ENCODE data around the gene SLC22A4. TPM values are rescaled to one million over a fixed set of nuclear protein-coding genes. Genes with fewer than 3 reads are reported as not detected.

The SLC22A4 gene
- total and polyA plus RNA-seq, 2 of the 8 experiments (the other 6 are each of a cell fraction or from before 2014, with no cell fraction given), result 0.45 to 0.60 TPM

- no peak for TF ChIP-seq CHD7 (IDR thresholded peaks at IDR 0.05; ENCODE audit: insufficient replicate concordance, low read length)
- no peak for TF ChIP-seq SP1 (IDR thresholded peaks at IDR 0.05; ENCODE audit: low read depth, low read length)
- no peak for TF ChIP-seq JUND (IDR thresholded peaks at IDR 0.05; ENCODE audit: low read length)
- TF ChIP-seq ZNF274 (IDR thresholded peaks at IDR 0.05; ENCODE audit: borderline replicate concordance, extremely low read depth, low read length), result no peak
- no peak for TF ChIP-seq CHD1 (IDR thresholded peaks at IDR 0.05; ENCODE audit: low read depth, low read length)
- no peak for TF ChIP-seq BCL11A (IDR thresholded peaks at IDR 0.05; ENCODE audit: low read depth in 2 of 2, low read length in 2 of 2)
- no peak for TF ChIP-seq EGR1 (IDR thresholded peaks at IDR 0.05; ENCODE audit: borderline replicate concordance, low read depth, low read length)
- TF ChIP-seq GABPA (IDR thresholded peaks at IDR 0.05; ENCODE audit: borderline replicate concordance, insufficient read depth, low read length), result no peak
- TF ChIP-seq RBBP5 (IDR thresholded peaks at IDR 0.05; ENCODE audit: borderline replicate concordance, low read depth, low read length), result no peak
Observed at GRCh38 chr5:132389585-132390286, 95.5 kb downstream of the SLC22A4 start (continued).

Data from H1 (cell line).